Globus pallidus (tissue), 1 donor: ENCODE measurements around the gene KCNJ4.
"Not testable (repeated sequence)": the region's sequence is repeated elsewhere in the genome, so short reads cannot be mapped to it uniquely, and the experiment has no call there.

Experiments
- DNase-seq: peaks from one replicate; pipeline ENCODE4 v3.0.0-alpha.2; 2015; ENCODE audit warnings: low spot score

Gene KCNJ4

DNA sequence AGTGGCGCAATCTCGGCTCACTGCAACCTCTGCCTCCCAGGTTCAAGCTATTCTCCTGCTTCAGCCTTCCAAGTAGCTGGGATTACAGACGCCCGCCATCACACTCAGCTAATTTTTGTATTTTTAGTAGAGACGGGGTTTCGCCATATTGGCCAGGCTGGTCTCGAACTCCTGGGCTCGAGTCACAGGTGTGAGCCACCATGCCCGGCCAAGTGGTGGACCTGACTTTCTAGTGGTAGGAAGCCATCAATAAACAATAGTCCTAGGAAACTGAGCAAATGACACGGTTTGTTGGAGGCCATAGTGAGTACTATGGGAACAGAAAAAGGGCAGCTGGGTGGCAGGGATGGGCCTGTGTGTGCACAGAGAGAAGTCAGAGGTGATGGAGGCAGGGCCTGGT, 15.2 kb upstream of the KCNJ4 start:
- not testable (repeated sequence) for DNase-seq

DNA sequence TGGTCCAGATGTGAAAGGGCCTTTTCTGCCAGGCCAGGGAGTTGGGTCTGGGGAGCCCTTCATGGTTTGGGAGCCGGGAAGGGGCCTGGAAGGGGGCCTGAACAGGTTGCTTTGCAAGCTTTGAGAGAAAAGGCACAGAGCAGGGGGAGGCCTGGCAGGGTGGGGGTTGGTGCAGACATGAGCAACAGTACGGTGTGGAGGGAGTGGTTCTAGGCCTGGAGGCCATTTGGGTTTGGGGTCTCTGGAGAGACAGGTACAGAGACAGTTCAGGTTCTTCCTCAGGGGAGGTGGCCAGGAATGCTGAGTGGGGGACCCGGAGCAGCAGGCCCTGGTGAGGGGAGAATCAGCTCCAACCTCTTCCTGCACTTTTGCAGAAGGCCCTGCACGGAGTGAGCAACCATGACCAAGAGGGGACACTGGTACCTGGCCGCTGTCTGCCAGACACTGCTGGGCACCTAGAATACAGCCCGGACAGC, 14.3 kb upstream of the KCNJ4 start:
- no peak for DNase-seq

DNA sequence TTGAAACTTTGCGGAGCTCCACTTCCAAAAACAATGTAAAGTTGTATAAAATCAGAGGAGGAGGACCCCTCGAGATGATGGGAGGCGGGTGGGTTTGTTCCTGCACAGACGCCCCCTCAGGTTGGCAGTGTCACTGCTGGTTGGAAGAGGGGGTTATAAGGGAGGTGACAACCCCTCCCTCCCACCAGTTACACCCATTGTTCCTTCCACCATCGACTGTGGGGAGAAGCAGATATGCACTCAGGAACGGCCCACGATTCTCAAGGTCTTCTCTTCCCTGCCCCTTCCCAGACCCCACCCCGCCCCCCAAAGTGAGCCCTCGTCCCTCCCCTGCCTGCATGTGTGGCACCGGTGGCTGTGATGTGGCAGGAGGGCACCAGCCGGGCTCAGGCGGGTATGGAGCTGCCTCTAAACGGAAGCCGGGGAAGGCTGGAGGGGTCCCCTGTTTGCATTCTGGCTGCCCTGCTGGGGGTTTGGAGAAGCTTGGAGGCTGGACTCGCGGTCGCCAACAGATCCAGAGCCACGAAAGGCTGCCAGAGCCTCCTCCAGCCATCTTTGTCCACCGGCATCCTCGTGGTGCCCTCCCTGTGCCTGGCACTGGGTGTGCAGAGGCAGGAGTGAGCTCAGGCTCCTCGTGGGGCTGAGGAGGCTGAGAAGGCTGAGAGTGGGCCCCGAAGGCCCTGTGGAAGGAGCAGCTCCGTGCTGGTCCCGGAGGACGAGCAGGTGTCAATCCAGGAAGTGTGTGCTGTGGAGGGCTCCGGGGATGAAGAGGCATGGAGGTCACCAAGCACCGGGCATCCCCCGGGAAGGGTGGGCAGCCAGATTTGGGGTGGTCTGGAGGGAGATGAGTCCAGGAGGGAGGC, 13.7 kb upstream of the KCNJ4 start:
- DNase-seq, result no peak

DNA sequence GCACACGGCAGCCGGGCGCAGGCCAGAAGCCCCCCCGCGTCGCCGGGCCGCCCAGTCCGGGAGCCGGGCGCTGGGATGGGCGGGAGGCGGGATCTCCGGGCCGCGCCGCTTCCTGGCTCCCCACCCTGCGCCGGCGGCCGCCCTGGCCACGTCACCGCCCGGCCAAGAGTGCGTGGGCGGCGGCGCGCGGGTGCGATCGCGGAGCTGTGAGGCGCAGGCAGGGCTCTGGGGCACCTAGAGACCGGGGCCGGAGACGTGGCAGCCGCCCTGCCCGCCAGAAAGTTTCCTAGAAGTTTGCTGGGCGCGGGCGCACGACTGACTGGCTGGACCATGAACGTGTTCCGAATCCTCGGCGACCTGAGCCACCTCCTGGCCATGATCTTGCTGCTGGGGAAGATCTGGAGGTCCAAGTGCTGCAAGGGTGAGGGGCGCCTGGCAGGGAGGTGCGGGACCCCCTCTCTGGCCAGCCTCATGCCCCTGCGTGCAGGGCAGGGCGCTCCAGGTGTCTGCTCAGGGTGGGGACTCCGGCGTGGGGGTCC, 13.0 kb upstream of the KCNJ4 start, which contains the start of gene KDELR3:
KDELR3 (plus strand) TSS at position 193 of the 539 bp plus-strand sequence; CDS start at position 331, 138 bp downstream.
- DNase-seq, result no peak

DNA sequence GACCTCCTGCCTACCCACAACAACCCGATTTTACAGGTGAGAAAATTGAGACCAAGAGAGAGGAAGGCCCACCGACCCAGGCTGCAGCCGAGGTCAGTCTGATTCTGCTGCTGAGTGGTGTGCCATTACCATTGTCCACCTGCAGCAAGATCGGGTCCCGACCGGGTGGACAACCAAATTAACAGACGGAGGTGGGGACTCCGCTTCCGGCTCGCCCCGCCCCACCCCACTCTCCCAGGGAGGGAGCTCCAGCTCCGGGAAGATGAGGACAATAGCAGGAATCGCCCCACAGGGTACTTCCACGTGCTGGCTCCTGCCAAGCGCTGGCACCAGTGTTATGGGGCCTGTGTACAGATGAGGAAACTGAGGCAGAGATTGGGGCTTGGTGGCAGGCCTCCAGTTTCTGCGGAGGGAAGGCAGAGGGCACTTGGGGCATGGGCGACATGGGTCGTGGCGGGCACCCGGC, 12.5 kb upstream of the KCNJ4 start:
- DNase-seq, result no peak

DNA sequence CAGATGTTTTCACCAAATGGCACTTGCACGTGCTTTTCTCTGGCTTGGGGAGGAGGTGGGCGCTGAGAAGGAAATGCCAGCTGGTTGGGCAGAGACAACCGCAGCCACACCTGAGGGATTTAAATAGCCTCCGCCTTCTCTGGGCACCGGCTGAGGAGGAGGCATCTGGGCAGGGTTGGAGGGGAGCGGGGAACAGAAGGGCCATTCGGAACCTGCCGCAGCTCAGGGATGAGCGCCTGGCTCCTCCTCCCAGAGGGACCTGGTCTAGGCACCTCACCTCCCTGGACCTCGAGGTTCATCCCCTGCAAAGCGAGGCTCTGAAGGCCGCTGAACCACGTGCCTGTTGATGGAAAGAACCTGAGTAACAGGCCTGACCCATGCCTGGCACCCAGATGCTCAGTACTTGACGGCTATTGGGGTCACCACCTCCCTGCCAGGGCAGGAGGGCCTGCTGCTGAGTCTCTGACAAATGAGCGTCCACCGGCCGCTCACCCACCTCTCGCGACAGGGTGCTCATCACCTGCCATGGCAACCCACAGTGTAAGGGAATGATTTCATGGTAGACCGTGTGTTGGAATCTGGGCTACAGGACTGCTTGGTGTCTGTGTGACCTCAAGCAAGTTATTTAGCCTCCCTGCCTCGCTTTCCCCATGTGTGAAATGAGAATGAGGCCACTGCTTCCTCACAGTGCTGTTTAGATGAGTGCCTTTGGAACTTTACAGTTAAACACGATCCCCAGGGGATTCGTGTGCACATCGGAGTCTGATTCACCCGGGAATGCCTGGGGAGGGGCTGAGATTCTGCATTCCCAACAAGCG, 10.9 kb upstream of the KCNJ4 start:
- no peak for DNase-seq

DNA sequence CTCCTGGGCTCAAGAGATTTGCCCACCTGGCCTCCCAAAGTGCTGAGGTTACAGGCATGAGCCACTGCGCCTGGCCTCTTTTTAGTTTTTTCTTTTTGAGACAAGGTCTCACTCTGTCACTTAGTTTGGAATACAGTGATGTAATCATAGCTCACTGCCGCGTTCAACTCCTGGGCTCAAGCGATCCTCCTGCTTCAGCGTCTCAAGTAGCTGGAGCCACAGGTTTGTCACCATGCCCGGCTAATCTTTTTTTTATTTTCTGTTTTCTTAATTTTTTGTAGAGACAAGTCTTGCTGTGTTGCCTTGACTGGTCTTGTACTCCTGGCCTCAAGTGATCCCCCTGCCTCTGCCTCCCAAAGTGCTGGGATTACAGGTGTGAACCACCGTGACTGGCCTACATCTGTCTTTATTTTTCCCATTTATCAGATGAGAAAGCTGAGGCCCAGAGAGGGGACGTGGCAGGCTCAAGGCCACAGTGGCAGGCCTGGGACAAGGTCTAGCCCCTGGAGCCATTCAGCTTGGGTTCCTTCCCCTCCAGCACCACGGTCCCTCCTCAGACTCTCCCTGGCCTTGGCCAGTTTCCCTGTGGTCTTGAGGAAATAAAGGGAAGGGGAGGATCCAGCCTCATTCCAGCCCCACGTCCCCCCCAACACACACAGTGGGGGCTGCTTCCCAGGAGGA, 10.1 kb upstream of the KCNJ4 start:
- DNase-seq, result no peak

DNA sequence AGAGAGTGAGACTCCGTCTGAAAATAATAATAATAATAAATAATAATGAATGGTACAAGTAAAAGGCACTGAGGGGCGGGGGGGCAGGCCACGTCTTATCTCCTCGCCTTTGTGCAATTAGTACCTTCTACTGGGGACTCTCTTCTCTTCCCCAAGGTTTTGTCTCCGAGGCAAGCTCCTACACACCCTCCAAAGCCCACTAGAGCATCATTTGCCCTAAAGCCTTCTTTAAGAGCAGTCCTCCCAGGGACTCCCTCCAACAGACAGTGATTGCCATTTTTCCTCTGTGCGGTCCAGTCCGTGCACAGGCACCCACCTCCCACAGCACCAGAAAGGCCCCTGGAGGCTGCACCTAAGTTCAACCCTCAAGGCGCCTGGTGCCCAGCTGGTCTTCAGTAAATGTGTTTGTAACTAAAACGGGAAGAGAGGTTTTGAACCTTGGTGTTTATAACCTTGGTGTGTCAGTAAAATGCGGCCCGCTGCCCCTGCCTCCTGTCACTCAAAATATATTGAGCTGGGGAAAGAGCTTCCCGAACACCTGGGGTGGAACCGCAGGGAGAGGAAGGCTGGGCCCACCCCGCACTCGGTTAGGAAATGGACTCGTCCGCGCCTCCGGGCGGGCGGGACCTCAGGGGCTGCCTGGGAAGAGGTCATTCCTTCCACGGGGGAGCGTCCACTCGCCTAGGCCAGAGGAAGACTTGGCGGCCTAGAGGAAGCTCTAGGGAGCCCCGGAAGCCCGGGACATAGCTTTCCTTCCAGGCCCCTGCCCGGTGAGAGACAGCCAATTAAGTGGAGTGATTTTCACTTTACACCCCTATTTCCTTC, 8.2 kb upstream of the KCNJ4 start:
- DNase-seq, result no peak

DNA sequence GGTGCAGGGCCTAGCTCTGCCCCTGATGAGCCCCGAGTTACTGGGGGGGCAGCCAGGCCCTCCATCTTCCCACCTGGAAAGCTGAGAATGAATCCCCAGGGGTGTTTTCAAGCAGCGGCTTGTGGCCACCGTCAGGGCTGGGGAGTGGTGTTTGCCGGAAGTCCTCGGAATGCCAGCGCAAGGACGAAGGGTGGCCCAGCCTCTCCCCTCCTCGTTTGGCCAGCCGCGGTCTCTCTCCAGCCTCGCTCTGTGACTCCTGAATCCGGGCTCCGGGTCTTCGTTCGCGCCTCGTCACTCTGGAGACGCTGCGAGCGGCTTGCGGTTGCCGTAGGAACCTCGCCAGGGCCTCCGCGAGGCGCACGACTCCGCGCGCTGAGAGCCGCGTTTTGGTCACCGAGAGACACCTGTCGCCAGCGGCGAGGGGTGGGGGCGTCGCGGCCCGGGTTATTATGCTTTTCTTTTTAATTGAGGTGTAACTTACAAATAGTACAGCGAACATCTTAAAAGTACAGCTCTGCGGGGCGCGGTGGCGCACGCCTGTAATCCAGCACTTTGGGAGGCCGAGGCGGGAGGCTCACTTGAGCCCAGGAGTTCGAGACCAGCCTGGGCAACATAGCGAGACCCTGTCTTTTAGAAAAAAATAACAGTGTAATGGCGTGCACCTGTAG, 6.5 kb upstream of the KCNJ4 start:
- peak; percentile 60 for DNase-seq

DNA sequence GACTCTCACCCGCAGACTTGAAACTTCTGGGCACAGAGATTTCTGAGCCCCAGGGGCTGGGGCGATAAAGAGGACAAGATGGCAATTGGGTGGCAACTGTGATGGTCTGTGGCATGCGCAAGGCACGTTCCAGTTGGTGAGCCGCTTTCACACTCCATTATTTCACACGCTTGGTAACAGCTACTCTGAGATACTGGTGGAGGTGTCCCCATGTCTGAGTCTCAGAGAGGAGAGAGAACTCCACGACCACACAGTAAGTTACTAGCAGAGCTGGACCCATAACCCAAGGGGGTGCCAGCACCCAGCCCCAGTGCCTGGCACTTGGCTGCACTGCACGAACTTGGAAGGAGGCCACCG, 6.0 kb upstream of the KCNJ4 start:
- no peak for DNase-seq

DNA sequence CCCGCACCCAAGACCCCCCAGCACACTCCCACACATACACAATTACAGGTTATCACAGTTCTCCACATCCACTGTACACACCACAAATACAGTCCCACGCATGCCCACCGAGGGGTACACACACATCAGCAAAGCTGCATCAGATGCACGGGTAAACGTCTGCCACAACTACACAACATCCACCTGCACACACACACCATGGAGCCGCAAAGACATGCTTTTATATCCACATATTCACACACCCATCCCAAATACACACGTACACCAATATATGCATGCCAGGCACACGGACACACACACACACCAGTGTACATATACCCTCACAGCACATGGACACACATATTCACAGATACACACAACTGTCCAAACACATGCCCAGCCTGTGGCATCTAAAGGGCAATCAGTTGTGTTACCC, 5.4 kb upstream of the KCNJ4 start:
- DNase-seq, result no peak

DNA sequence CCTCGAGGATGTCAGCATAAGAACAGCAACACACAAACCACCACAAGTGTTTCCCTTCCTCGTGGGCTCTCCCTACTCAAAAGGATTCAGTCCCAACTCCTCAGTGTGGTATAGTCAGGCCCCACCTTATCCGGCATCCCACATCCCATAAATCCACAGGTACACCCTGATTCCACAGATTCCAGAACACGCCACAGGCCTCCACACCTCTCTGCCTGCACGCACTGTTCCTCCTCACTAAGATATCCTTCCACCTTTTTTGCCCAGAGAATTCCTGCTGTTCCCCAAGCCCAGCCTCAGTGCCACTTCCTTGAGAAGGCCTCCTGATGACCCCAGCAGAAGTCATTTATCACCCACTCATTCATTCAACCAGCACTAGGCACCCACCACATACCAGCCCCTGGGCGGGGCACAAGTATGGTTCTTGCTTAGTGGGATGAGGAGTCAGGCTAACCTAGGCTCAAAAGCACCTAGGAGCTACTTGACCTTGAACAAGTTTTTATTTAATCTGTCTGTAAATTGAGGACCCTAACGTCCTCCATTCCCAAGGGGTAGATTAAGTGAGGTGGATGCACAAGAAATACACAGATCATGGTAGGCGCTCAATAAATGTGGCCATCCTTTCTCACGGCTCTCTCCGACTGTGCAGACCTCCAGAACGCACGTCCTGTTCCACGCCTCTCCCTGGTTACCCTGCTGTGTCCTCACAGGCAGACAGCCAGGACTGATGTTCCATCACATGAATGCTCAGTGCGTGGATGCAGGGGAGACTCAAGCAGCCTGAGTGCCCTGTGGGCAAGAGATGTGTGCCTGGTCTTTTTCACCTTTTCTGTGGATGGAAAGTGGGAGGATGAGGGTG, 2.1 kb upstream of the KCNJ4 start:
- no peak for DNase-seq

DNA sequence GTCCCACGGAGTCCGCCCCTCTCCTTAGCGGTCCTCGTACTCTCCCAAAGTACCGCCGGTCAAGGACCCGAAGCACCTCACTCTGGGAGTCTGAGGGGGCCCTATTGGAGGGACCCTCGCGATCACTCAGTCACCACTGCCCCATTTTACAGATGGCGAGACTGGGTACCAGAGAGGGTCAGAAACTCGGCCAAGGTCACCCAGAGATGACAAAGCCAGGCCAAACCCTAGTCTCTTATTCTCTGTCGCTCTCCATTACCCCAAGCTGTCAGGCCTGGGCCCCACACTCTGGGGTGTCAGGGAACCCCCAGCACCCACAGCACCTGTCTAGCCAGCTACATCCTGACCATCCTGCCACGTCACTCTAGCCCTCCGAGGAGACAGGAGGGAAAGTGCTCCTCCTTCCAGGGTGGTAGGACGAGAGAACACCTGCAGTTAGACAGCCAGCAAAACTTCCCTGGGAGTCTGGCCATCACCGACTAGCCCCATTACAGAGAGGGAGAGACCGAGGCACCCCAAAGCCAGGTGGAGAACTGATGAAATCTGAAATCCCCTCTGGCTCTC, 1.4 kb upstream of the KCNJ4 start:
- DNase-seq, result no peak

DNA sequence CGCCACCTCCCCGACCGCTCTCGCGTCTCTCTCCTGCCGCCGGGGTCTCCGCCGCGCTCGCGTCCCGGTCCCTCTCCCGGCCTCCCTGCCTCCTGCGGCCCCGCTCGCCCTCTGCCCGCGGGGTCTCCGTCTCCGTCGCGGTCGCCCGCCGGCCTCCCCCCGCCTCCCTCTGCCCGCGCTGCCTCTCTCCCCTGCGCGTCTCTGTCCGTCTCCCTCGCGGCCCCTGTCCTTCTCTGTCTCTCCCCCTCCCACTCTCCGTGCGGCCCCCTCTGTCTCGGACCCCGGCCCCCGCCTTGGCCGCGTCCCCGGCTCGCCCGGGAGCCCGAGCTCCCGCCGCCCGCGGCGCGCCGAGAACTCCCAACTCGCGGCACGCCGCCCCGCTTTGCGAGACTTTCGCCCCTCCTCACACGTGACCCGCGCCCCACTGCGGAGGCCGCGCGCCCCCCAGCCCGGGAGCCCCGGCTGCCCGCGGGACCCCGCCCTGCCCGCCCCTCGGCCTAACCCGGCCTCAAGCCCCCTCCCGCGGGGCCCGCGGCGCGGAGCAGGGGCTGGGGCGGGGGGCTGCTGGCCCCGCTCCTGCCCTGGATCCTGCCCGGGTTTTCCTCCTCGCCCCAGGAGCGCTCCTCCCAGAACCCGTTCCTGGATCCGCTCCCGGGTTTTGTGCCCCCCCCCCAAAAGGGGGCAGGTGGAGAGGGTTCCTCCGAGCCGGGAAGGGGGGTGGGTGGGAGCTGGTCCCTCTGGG, 702 bp upstream of the KCNJ4 start:
- no peak for DNase-seq

DNA sequence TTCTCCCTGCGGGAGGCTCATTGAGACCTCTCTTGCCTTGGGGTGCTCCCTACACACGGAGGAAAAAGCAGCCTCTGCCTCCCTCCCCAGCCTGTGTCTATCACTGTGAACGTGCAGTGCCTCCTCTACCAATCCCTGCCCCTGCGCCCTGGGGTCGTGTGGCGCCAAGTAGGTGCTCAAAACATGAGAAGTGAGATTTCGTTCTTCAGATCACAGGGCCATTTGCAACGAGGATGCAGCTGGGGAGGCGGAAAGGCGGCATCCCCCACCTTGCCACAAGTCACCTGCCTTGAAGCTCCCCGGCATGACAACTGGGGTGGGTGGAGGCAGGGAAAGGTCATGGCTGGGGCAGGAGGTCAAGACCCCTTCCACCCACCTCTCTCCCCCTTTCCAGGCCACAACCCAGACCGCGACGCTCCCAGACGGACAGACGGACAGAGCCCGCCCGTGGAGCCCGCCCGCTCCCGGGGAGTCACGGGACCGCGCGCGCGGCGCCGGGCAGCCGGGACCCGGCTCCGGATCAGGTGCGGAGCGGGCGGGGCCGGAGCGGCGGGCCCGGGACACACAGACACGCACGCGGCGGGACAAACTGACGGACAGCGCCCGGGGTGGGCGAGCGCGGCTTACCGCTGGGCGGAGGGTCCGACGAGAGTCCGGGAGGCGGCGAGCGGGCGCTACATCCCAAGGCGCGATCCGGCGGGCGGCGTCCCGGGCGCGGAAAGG, 485 bp downstream of the KCNJ4 start:
- DNase-seq, result no peak

DNA sequence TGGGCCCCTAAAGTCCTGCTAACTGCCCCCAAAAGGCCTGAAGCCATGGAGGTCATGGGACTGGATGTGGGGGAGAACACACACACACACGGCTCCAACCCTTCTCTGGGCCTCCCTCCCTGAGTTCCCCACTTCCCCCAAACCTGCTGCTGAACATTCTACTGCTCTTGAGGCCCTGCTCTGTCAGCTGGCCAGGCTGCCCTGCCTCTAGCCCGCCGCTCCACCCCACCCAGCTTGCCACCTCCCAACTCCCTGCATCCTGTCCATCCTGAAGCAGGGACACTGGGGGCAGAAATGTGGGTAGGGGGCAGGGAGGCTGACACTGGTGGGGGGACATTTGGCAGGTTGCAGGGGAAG, 1.0 kb downstream of the KCNJ4 start:
- no peak for DNase-seq

DNA sequence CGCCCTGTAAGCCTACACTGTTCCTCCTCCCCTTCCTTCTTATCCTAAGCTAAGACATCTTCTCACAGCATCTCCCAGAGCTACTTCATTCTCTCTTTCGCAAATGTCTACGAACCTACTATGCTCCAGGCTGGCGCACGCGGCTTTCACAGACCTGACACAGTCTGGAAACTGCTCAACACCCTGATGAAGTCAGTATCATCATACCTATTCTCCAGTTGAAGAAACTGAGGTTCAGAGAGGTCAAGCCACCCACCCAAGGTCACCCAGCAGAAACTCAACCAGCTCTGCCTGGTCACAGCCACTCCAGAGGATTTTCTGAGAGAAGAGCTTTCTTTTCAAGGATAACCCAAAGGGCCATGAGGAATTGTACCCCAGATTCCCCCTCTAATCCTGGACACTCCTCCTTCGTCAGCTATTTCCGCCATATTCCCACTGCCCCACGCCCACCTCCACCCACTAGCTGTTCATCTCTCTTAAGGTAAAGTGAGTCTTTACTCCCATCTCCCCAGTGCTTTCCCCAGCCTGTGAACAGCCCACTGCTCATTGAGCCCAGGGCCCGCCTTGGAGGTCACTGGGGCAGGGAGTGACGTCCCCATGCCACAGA, 1.8 kb downstream of the KCNJ4 start:
- DNase-seq, result no peak
